GM23338 (cell line): ENCODE data around the gene ZDHHC6.

Experiments
- CREB1 ChIP-seq: fragments of 250-450 bp; sonication (Bioruptor Pico); IDR thresholded peaks from 2 replicates; pipeline ENCODE4 v1.5.0; 2020; ENCODE audit warnings: low read depth, mild to moderate bottlenecking, moderate library complexity
- EZH2 ChIP-seq: fragments of 200-600 bp; sonication (generic); IDR thresholded peaks from one replicate; pipeline ENCODE4 v1.8.0; 2017; ENCODE audit warnings: antibody characterized with exemption, mild to moderate bottlenecking, low read depth; ENCODE audit not compliant: unreplicated experiment
- EZH2phosphoT487 ChIP-seq: fragments of 200-600 bp; sonication (generic); IDR thresholded peaks from one replicate; pipeline ENCODE4 v1.8.1; 2018; ENCODE audit warnings: antibody characterized with exemption; ENCODE audit not compliant: unreplicated experiment
- POLR2AphosphoS5 ChIP-seq: IDR thresholded peaks from 2 replicates; pipeline ENCODE4 v1.6.1; 2016; ENCODE audit warnings: antibody characterized with exemption, low read depth
- ZNF331 ChIP-seq: fragments of 250-450 bp; sonication (Bioruptor Pico); IDR thresholded peaks from 2 replicates; pipeline ENCODE4 v1.5.0; 2020; ENCODE audit warnings: low read depth, mild to moderate bottlenecking, moderate library complexity
- TF ChIP-seq, protein P1 (sequence below), 2 experiments: fragments of 200-600 bp in 1 of 2; sonication (generic) in 1 of 2; conservative IDR thresholded peaks; 2 replicates each; pipeline versions ENCODE4 v1.5.1 to v1.6.1; 2016 to 2017; ENCODE audit warnings: antibody characterized with exemption in 2 of 2, low read depth in 2 of 2, mild to moderate bottlenecking in 2 of 2, moderate library complexity in 1 of 2
- TF ChIP-seq, protein P2 (sequence below): IDR thresholded peaks from one replicate; pipeline ENCODE4 v1.6.1; 2018; ENCODE audit warnings: antibody characterized with exemption; ENCODE audit not compliant: unreplicated experiment
- TF ChIP-seq, protein P3 (sequence below): IDR thresholded peaks from 2 replicates; pipeline ENCODE4 v1.6.1; 2016; ENCODE audit warnings: antibody characterized with exemption

DNA sequence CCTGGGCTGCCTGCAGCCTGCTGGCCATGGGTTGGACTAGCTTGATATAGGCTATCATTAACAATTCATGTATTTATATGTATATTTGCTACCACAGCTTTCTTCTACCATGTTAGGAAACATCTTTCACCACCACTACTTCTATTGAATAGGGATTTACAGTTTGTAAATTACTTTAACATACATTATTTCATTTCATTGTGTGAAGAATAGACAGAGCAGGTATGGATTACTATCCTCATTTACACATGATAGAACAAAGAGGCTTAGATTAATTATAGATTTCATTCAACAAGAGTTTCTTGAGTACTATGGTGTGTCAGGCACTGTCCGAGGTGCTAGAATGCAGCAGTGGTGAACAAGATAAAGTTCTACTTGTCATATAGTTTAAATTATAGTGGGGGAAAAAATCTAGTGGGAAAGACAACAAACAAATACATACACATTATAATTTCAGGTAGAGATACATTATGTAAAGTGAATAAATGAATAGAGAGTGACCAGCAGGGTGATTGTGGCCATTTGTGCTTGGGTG is 20.9 kb upstream of the ZDHHC6 start:
- TF ChIP-seq, protein P1, sequence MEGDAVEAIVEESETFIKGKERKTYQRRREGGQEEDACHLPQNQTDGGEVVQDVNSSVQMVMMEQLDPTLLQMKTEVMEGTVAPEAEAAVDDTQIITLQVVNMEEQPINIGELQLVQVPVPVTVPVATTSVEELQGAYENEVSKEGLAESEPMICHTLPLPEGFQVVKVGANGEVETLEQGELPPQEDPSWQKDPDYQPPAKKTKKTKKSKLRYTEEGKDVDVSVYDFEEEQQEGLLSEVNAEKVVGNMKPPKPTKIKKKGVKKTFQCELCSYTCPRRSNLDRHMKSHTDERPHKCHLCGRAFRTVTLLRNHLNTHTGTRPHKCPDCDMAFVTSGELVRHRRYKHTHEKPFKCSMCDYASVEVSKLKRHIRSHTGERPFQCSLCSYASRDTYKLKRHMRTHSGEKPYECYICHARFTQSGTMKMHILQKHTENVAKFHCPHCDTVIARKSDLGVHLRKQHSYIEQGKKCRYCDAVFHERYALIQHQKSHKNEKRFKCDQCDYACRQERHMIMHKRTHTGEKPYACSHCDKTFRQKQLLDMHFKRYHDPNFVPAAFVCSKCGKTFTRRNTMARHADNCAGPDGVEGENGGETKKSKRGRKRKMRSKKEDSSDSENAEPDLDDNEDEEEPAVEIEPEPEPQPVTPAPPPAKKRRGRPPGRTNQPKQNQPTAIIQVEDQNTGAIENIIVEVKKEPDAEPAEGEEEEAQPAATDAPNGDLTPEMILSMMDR (conservative IDR thresholded peaks at IDR 0.05; ENCODE audit: low read depth in 2 of 2): no peak
- TF ChIP-seq EZH2: no peak
- TF ChIP-seq EZH2phosphoT487: no peak
- no peak for TF ChIP-seq CREB1 (CRISPR knock-in tag)
- TF ChIP-seq, protein P2, sequence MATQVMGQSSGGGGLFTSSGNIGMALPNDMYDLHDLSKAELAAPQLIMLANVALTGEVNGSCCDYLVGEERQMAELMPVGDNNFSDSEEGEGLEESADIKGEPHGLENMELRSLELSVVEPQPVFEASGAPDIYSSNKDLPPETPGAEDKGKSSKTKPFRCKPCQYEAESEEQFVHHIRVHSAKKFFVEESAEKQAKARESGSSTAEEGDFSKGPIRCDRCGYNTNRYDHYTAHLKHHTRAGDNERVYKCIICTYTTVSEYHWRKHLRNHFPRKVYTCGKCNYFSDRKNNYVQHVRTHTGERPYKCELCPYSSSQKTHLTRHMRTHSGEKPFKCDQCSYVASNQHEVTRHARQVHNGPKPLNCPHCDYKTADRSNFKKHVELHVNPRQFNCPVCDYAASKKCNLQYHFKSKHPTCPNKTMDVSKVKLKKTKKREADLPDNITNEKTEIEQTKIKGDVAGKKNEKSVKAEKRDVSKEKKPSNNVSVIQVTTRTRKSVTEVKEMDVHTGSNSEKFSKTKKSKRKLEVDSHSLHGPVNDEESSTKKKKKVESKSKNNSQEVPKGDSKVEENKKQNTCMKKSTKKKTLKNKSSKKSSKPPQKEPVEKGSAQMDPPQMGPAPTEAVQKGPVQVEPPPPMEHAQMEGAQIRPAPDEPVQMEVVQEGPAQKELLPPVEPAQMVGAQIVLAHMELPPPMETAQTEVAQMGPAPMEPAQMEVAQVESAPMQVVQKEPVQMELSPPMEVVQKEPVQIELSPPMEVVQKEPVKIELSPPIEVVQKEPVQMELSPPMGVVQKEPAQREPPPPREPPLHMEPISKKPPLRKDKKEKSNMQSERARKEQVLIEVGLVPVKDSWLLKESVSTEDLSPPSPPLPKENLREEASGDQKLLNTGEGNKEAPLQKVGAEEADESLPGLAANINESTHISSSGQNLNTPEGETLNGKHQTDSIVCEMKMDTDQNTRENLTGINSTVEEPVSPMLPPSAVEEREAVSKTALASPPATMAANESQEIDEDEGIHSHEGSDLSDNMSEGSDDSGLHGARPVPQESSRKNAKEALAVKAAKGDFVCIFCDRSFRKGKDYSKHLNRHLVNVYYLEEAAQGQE: peak; percentile 64
- no peak for TF ChIP-seq POLR2AphosphoS5
- TF ChIP-seq, protein P3, sequence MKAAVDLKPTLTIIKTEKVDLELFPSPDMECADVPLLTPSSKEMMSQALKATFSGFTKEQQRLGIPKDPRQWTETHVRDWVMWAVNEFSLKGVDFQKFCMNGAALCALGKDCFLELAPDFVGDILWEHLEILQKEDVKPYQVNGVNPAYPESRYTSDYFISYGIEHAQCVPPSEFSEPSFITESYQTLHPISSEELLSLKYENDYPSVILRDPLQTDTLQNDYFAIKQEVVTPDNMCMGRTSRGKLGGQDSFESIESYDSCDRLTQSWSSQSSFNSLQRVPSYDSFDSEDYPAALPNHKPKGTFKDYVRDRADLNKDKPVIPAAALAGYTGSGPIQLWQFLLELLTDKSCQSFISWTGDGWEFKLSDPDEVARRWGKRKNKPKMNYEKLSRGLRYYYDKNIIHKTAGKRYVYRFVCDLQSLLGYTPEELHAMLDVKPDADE: no peak
- TF ChIP-seq ZNF331 (CRISPR knock-in tag): no peak
